GF-D8 (cell line): ENCODE results near the gene MEIOSIN.

ENCODE experiments used
- DNase-seq: peaks from one replicate; lab custom pipeline; 2025; lab: John Stamatoyannopoulos, UW

Gene MEIOSIN

DNA sequence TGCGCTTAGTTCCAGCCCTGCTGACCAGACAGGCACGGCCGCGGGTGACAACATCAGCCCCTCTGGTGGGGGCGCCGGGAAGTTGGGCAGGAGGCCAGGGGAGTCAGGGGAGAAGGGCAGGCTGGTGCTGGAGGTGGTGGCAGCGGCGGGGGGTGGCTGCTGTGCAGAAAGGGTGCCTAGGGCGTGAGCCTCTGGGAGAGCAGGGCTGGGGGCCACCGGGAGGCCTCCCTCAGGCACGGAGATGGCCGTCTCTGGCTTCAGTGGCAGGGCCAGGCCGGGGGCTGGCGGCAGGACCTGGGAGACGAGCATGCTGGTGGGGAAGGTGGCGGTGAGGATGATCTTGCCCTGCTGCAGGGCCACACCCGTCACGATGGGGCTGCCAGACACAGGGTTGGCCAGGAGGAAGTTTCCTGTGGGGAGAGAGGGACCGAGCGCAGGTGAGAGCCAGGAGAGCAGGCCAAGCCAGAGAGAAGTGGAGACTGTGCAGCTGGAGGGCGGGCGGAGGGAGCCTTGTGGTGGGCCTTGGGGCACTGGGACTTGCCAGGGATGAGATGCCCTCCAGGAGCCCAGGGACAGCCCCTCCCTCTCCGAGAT, 32.6 kb downstream of the MEIOSIN start:
- no peak for DNase-seq

DNA sequence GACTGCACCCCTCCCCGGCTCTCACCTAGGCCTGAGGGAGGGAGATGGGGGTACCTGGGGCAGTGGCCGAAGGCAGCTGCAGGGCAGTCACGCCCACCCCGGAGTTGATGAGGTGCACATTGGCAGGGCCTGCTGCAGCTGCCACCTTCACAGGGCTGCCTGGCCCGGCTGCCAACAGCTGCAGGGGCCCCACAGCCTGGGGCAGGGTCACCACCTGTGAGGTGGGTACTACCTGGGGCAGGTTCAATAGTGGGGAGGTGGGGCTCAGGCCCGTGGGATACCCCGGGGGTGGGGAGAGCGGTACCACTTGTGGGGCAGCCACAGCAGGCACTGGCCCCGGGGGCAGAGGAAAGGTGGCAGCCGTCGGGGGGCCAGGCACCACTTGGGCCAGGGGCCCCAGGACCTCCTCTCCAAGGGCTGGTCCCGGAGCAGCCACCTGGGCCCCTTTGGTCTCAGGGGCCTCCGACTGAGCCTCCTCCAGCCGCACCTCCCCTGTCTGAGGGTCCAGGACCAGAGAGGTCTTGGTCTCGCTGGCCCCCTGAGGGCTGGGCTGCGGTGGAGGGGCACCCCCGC, 33.1 kb downstream of the MEIOSIN start:
- no peak for DNase-seq

GRCh38 chr19:45766869-45767346, 33.7 kb downstream of the MEIOSIN start:
- DNase-seq, result no peak

GRCh38 chr19:45767410-45767880, 34.2 kb downstream of the MEIOSIN start:
- DNase-seq, result no peak

DNA sequence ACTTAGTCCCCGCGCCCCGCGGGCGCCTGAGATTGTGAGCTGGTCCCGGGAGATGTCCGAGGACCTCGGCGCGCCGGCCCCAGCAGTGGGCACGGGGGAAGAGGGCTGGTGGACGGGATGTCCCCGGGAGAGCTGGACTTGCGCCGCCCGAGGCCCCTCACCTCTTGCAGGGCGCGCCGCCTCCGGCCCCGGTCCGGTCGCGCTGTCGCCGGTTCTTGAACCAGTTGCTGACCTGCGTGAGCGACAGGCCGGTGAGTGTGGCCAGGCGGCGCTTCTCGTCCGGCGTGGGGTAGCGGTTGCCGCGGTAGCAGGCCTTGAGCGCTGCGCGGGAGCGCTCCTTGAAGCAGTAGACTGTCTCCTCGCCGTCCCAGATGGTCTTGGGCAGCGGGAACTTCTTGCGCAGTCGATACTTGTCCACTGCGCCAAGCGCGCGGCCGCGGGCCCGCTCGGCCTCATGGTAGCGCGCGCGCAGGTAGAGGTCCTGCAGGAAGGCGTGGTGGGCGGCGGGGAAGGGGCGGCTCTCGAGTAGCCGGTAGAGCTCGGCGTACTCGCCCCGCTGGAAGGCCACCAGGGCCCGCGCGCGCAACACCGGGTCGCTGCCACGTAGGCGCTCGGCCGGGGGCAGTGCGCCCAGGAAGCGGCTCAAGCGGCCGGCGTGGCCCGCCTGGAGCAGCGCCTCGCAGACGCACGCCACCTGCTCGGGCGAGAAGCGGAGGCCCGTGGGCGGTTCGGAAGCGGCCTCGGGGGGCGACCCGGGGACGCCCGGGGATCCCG, 34.8 kb downstream of the MEIOSIN start:
- no peak for DNase-seq

DNA sequence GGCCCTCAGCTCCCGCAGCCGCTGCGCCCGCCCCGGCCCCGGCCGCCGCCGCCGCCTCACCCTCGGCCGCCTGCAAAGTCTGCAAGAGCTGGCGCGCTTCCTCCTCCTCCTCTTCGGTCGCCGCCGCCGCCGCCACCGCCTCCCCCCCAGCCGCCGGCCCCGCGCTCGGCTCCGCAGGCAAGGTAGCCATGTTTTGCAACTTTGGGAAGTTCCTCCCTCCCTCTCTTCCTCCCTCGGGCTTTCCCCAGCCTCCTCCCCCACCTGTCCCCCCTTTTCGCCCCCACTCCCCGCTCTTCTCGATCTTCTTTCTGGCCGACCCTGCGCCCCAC, 35.4 kb downstream of the MEIOSIN start:
- peak; percentile 17 for DNase-seq

- DNase-seq, result peak; percentile 92
These were observed 35.9 kb downstream of the MEIOSIN start, which contains the start of gene SIX5 for GRCh38 chr19:45768984-45769782. Gene SIX5, minus strand, starts transcription at chr19:45769252. Its CDS starts 408 bp downstream, at chr19:45768844.

GRCh38 chr19:45769821-45770191, 36.6 kb downstream of the MEIOSIN start:
- no peak for DNase-seq

DNA sequence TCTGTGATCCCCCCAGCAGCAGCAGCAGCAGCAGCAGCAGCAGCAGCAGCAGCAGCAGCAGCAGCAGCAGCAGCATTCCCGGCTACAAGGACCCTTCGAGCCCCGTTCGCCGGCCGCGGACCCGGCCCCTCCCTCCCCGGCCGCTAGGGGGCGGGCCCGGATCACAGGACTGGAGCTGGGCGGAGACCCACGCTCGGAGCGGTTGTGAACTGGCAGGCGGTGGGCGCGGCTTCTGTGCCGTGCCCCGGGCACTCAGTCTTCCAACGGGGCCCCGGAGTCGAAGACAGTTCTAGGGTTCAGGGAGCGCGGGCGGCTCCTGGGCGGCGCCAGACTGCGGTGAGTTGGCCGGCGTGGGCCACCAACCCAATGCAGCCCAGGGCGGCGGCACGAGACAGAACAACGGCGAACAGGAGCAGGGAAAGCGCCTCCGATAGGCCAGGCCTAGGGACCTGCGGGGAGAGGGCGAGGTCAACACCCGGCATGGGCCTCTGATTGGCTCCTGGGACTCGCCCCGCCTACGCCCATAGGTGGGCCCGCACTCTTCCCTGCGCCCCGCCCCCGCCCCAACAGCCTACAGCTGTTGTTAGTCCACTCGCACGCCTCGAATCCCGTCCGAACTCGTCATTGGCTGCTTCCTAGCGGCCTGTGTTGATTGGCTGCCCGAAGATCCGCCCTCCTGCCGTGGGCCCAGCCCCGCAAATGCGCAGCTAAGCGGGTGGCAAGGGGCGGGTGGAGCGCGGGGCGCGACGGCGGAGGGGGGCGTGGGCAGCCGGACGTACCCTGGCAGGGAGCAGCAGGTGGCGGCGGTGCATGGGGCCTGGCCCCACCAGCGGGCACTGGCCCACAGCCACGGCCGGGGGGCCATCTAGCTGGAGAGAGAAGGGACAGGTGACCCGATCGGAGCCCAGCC, 37.2 kb downstream of the MEIOSIN start:
- peak; percentile 35 for DNase-seq

DNA sequence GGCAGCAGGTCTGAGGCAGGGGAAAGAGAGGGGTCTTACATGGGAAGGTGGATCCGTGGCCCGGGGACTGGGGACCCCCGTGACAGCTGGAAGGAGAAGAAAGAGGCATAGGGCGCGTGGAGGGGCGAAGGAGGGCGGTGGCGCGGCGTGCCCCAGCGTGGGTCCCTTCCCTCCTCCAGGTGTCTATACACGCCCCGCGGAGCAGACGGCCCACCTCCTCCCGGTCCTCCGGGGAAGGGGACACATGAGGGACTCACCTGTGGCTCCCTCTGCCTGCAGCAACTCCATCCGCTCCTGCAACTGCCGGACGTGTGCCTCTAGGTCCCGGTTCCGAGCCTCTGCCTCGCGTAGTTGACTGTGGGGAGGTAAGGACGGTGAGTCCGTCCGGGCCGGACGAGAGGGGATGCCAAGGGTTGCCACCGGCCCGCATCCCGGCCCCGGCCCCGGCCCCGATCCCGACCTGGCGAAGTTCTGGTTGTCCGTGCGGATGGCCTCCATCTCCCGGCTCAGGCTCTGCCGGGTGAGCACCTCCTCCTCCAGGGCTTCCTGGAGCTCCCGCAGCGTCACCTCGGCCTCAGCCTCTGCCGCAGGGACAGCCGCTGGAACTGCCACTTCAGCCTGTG, 38.2 kb downstream of the MEIOSIN start:
- no peak for DNase-seq

GRCh38 chr19:45772130-45772840, 39.0 kb downstream of the MEIOSIN start:
- no peak for DNase-seq

DNA sequence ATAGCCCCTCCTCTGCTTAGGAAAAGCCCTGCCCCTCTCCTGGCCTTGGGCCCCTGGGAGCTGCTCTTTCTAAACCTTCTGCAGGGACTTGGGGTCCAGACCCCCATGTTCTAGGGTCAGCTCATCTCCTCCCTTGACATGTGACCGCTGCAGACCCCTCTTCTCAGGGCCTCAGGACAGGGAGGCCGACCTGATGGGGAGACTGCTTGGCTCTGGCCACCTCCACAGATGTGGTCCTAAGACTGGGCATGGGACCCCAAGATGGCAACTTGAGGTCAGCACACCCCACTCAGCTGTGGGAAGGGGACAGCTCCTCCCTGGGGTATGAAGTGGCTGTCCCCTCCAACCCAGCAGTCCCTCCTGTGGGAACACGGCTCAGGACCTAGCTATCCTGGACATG, 39.7 kb downstream of the MEIOSIN start:
- DNase-seq, result no peak

- no peak for DNase-seq
These were observed 40.1 kb downstream of the MEIOSIN start for GRCh38 chr19:45773384-45773783.

DNA sequence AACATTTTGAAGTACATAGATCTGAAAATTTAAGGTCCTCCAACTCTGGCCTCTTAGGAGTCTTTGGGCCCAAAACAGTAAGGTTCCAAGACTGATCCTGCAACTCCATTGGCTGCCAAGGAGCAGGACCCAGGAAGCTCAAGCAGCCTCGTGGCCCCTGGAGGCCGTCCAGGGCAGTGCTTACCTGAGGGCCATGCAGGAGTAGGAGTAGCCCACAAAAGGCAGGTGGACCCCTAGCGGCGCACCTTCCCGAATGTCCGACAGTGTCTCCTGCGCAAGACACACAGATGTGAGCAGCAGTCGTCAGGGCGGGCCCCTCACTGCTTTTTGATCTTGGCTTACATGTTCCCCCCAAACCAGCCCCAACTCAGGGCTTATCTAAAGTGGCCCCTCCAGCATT, 41.5 kb downstream of the MEIOSIN start:
- DNase-seq, result no peak

GRCh38 chr19:45777395-45777961, 44.2 kb downstream of the MEIOSIN start:
- DNase-seq, result no peak

GRCh38 chr19:45778010-45778661, 44.9 kb downstream of the MEIOSIN start:
- no peak for DNase-seq

- DNase-seq, result no peak
These were observed 46.2 kb downstream of the MEIOSIN start for GRCh38 chr19:45779231-45780145.

DNA sequence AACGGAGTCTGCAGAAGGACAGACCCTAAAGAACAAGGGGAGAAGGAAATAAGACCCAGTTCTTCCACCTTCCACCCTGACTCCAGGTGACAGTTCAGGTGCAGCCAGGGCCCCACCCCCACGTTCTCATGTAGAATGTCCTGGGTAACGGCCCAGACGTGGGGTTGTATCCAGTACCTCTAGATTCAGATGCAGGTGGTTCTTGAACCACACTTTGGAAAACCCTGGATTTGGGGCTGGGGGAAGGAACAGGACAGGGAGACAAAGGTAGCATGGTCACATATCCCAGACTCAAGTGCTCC, 46.9 kb downstream of the MEIOSIN start:
- no peak for DNase-seq
